NCI-H128 (cell line): ENCODE measurements around the gene SPEG.
"Not testable (repeated sequence)": the region's sequence is repeated elsewhere in the genome, so short reads cannot be mapped to it uniquely, and the experiment has no call there.

Experiments used
- DNase-seq: peaks from one replicate; lab custom pipeline; 2025; ENCODE audit not compliant: unreplicated experiment; lab: John Stamatoyannopoulos, UW

Gene SPEG

DNA sequence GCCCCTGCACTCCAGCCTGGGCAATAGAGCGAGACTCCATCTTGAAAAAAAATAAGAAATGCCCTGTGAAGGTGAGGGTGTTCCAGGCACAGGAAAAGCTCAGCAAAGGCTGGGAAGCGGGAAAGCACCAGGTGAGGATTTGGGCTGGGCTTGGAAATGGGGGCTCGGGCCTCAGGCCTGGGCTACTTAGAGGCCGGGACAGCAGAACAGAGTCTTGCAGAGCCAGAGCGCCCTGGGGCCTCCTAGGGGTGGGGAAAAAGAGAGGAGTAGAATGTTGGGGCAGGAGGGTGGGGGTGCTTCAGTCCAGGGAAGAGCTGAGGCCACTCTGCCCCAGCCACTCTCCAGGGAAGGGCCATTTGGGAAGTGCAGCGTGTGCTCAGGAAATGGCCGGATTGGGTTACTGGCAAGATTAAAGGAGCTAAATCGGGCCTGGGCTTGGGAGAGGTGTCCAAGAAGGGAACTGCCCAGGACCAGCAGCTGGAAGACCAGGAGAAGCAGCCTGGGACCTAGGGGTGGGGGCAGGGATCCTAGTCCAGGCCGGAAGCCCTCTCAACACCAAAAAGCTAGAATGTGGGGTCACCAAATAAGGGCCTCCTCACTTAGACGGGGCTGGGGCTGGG, 30.2 kb upstream of the SPEG start:
- no peak for DNase-seq

DNA sequence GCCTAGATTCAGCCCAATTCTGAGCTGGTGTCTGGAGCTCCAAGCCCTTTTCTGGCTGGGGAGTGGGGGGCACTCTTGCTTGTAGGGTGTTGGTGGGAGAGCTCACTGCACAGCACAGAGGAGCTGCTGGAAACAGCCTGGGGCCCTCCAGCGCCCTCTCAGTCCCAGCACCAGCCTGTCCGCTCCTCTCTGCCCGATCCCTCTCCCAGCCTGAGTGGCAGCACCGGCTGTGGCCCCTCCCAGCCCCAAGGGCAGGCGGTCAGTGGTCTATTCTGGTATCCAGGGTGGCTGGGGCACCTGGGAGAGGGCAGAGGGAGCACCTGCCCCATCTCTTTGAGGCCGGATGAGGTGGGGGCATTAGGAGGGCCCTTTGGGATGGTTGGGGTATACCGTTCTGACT, 29.7 kb upstream of the SPEG start:
- DNase-seq: no peak

DNA sequence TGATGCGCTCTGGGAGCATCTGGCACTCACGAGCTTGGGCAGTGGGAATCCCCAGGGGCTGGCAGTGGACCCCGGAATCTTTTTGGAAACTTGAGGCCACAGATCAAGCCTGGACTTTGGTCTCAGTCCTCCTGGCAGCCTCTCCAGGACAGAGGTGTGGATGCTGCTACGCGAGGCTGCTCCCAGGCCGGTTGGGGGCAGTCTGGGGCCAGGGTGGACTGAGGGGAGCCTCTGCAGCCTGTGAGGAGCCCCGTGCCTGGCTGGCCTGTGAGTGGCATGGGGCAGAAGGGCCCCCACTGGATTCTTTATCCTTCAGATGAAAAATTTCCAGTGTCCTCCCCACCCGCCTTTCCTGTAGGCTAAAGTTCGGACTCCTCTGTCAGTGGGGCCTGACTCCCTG, 29.2 kb upstream of the SPEG start:
- no peak for DNase-seq

DNA sequence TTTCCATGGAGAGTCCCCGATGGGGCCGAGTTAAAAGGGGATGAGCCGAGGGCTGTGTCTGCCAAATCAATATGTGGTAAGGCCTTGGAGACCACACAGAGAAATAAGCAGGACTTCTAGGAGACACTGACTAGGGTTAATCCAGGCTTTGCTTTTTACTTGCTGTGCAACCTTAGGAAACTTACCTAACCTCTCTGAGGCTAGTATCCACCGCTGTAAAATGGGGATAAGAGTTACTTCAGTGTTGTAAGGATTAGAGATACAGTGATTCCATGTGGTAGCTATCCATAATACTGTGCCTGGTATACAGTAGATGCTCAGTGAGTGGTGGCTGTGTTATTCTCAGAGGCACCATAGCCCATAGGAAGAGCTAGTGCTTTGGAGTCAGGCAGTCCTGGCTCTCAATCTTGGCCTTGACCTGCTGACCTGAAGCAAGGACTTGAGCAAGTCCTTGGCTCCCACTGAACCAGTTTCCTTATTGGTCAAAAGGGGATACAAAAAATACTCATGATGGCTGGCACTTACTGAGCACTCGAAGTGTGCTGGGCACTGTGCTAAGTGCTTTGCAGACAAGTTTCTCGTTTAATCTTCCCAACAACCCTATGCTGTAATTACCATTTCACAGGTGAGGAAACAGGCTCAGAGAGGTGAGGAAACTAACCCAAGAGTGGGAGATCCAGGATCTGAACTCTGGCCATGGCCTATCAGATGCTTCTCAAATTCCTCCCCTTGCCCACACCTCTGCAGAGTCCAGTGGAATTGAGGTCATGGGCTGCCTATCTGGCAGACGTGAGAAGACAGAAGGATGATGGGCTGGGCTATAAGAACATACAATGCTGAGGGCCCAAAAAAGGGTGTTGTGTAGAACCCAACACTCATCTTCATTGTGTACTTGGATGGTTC, 28.4 kb upstream of the SPEG start:
- no peak for DNase-seq

DNA sequence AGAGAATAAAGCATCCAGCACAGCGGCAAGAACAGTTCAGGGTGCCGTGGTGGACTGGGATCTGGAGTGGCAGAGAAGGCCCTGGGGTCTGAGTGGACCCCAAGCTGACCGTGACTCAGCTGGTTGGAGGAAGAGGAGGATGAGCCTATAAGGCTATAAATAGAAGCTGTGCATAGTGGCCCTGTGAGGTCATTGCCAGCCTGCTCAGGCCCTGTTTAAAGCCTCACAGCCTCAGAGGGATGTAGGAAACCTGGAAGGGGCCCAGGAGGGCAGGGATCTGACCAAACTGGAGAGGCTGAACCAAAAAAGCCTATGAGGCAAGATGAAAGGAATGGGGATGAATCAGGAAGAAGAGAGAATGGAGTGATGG, 27.8 kb upstream of the SPEG start:
- no peak for DNase-seq

DNA sequence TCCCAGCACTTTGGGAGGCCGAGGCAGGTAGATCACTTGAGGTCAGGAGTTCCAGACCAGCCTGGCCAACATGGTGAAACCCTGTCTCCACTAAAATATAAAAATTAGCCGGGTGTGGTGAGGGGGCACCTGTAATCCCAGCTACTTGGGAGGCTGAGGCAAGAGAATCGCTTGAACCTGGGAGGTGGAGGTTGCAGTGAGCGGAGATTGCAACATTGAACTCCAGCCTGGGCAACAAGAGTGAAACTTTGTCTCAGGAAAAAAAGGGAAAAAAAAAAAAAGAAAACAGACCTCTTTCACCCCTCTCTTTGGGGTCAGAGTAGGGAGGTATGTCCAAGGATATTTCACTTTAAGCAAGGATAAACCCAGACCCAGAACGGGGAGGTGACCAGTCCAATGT, 27.3 kb upstream of the SPEG start:
- not testable (repeated sequence) for DNase-seq

DNA sequence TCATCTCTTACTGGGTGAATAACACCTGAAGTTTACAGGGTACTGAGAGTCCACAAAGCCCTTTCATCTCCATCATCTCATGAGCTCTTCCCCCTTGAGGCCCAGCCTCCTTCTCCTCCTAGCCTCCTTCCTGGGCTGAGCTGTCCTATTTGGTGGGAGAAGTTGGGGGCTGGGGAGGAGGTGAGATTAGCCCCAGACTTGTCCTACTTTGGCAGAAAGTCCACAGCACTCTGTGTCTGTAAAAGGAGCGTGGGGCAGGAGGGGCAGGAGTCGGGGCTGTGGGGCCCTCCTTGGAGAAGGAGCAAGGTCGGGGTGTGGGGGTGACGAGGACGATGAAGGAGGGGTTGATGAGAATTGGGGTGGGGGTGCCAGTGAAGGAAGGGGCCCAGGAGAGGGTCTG, 26.4 kb upstream of the SPEG start:
- DNase-seq: no peak

DNA sequence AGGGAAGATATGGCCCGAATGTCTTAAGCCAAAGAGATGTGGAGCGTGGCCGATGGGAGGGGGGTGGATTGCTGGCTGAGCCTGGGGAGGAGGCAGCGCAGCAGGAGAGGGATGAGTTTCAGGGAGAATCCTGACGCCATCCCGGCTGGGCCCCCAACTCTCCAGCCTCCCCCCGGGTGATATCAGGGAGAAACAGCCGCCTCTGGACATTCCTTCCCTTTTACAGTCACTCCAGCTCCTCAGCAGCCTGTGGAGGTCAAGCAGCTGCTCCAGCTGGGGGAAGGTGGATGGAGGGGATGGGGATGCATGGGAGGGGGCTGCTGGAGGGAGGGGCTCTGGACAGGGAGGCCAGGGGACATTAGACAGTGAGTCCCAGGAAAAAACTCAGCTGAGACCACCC, 26.0 kb upstream of the SPEG start:
- DNase-seq: no peak

DNA sequence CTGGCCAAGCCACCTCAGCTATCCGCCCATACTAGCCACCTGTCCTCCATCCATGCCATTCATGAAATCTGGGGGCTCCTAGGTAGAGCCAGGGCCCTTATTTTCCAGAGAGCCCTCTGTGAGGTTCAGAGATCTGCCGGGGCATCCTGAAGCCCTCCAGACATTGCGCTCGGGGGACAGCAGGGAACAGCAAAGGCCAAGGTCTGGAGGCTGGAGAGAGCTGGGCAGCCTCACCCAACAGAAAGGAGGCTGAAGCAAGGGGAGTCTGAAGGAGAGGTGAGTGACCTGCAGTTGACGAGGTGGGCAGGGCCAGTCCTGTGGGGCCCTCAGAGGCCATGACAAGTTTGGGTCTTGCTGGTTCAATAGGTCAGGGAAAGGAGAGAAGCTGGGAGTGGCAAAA, 25.0 kb upstream of the SPEG start:
- no peak for DNase-seq

DNA sequence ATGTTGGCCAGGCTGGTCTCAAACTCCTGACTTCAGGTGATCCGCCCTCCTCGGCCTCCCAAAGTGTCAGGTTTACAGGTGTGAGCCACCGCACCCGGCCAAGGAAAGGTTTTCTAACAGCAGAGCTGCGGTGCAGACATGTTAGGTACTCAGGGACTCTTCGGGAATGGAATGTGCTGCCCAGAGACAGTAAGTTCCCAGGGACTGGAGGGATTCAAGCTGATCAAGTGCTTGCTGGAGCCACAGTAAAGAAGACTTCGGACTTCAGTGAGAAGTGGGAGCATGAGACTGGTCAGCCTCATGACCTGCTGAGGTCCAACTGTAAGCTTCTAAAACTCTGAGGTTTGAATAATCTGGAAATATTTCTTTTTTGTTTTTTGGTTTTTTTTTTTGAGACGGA, 24.3 kb upstream of the SPEG start:
- DNase-seq: no peak

DNA sequence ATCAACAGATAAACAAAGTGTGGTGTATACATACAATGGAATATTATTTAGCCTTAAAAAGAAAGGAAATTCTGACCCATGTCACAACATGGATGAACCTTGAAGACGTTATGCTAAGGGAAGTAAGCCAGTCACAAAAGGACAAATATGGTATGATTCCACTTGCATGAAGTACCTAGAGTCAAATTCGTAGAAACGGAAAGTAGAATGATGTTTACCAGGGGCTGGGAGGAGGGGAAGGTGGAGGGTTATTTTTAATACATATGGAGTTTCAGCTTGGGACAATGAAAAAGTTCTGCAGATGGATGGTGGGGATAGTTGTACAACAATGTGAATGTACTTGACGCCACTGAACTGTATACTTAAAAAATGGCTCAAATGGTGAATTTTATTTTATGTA, 19.8 kb upstream of the SPEG start:
- no peak for DNase-seq

DNA sequence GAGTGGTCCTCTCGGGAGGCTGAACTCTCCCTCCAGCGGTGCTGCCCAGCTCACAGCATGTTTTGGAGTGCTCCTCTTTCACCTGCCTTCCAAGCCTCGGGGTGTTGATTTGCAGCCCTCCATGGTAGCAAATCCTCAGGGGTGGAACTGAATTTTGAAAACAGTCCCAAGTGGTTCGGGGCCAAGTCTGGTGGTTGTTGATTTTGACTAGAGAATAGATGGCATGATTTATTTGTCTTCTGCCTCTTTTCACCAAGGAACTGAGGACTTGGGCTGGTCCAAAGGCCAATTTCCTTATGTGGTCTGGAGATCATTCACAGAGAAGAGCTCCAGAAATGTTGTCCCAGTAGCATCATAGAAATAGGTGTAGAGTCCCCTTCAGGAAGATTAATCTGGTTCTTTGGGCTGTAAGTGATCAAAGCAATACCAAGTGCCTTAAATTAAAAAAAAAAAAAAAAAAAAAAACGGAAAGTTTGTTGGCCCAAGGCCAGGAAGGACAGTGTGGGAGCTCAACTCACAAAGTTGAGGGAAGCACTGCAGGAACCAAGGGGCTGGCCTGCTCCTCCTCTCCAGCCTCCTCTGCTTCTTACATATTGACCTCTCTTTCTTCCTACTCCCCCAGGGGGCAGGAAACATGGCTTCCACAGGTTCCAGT, 18.9 kb upstream of the SPEG start:
- no peak for DNase-seq

DNA sequence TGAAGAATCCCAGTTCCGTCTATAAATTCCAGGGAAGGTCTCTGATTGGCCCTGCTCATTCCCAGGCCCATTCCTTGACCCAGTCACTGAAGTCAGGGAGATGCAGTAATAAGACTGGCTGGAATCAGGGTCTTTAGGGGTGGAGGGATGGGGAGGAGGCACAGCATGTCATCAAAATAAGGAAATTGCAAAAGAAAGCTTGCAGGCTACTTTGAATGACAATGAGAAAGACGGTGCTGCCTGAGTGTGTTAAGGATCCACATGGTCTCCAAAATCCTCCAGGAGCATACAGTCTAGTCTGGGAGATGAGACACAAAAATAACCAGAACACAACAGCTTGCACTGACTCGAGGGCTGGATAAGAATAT, 18.4 kb upstream of the SPEG start:
- no peak for DNase-seq

DNA sequence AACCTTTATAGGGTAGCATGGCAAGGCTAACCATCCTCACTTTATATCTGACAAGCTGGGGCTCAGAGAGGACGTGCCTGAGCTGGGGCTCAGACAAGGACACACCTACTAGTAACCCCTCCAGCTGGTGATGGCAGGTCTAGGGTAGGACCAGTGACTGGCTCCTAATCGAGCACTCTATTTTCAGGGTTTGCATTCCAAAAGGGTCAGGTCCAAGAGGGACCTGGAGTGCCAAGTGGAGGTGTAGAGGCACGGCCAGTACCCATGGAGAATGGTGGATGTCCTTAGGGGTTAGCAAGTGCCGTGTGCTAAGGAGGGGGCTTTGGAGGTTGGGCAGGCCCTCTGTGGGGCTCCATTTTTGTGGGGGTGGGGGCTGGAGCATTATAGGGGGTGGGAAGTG, 17.7 kb upstream of the SPEG start:
- no peak for DNase-seq

DNA sequence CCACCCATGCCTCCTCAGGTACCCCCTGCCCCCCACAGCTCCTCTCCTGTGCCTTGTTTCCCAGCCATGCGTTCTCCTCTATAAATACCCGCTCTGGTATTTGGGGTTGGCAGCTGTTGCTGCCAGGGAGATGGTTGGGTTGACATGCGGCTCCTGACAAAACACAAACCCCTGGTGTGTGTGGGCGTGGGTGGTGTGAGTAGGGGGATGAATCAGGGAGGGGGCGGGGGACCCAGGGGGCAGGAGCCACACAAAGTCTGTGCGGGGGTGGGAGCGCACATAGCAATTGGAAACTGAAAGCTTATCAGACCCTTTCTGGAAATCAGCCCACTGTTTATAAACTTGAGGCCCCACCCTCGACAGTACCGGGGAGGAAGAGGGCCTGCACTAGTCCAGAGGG, 17.3 kb upstream of the SPEG start:
- DNase-seq: no peak

DNA sequence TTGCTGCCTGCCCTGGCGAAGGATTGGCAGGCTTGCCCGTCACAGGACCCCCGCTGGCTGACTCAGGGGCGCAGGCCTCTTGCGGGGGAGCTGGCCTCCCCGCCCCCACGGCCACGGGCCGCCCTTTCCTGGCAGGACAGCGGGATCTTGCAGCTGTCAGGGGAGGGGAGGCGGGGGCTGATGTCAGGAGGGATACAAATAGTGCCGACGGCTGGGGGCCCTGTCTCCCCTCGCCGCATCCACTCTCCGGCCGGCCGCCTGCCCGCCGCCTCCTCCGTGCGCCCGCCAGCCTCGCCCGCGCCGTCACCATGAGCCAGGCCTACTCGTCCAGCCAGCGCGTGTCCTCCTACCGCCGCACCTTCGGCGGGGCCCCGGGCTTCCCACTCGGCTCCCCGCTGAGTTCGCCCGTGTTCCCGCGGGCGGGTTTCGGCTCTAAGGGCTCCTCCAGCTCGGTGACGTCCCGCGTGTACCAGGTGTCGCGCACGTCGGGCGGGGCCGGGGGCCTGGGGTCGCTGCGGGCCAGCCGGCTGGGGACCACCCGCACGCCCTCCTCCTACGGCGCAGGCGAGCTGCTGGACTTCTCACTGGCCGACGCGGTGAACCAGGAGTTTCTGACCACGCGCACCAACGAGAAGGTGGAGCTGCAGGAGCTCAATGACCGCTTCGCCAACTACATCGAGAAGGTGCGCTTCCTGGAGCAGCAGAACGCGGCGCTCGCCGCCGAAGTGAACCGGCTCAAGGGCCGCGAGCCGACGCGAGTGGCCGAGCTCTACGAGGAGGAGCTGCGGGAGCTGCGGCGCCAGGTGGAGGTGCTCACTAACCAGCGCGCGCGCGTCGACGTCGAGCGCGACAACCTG, 16.3 kb upstream of the SPEG start, which contains the start of gene DES:
Gene DES, plus strand, starts transcription at position 223 of the 857 bp plus-strand sequence. Its CDS starts 86 bp downstream, at position 309.
- no peak for DNase-seq

DNA sequence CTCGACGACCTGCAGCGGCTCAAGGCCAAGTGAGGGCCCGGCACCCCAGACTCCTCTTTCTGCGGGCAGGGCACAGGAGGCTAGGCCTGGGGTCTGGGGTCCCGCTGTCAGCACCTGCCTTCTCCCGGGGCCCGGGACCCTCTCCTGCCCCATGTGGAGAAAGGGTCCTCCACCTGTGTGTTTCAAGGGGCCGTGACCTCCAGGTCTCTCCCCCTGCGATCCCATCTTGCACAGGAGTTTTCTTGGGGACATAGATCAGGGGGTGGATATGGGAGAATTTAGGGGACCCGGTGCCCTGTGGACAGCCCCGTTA, 15.7 kb upstream of the SPEG start:
- DNase-seq: no peak

DNA sequence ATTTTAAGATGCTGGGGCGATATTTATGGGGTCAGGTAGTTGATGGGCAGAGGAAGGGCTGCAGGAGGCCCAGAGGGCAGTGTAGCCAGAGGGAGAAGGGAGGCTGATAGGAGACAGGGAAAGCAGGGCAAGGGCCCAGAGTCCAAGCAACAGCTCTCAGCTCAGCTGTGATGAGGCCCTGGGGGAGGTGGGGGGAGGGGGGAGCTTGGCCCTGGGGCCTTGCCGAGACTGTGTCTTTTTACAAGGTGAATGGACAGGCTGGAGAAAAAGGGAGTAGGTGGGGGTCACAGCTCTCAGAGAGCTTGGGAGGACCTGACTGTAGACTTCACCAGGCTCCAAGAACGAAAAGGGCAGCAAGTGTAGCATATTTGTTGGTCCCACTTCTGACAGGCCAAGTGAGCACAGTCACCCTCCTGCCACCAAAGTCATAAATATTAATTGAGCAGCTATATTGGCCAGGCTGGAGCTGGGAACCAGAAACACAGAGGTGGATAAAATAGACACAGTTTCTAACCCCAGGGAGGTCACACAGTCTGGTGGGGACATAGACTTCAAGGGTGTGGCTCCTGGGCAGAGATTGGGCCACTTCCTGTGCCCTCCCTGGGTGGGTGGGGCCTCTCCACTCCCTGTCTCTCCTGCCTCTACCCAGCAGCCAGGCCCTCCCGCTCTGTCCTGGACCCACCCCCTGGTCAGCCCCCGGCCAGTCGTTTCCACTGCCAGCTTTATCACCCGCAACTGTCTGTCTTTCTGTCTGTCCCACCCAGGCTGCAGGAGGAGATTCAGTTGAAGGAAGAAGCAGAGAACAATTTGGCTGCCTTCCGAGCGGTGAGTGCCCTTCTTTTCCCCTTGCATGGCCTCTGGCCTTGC, 15.1 kb upstream of the SPEG start:
- no peak for DNase-seq

DNA sequence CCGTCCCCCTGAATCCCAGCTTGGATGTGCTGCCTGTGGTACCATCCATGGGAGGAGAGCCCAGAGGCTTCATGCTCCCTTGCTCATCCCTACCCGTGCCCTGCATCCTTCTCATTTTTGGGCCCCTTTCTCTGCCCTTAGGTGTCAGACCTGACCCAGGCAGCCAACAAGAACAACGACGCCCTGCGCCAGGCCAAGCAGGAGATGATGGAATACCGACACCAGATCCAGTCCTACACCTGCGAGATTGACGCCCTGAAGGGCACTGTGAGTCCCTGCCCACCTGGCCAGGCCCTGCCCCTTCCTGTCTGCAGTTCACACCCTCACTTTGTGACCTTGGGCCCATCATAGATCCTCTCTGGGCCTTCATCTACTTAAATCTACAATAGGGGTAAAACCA, 14.0 kb upstream of the SPEG start:
- no peak for DNase-seq

DNA sequence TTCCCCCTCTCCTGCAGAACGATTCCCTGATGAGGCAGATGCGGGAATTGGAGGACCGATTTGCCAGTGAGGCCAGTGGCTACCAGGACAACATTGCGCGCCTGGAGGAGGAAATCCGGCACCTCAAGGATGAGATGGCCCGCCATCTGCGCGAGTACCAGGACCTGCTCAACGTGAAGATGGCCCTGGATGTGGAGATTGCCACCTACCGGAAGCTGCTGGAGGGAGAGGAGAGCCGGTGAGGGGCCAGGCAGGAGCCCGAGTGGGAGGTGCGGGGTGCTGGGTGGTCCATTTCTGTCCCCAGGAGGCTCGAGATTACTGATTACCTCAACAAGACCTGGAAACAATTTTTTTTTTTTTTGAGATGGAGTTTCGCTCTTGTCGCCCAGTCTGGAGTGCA, 13.3 kb upstream of the SPEG start:
- DNase-seq: no peak
